Stimulated activated CD4-positive, alpha-beta T cell treated with anti-CD3 and anti-CD28 coated beads, TNF-alpha, amount 100 ng/mL, for 4 hours (primary cell): ENCODE results near the gene C10orf95.

Source experiments
- DNase-seq, 3 experiments: peaks; one replicate each; pipeline ENCODE4 v3.0.0-alpha.2; 2020; ENCODE audit warnings: low read depth in 3 of 3

The C10orf95 gene

DNA sequence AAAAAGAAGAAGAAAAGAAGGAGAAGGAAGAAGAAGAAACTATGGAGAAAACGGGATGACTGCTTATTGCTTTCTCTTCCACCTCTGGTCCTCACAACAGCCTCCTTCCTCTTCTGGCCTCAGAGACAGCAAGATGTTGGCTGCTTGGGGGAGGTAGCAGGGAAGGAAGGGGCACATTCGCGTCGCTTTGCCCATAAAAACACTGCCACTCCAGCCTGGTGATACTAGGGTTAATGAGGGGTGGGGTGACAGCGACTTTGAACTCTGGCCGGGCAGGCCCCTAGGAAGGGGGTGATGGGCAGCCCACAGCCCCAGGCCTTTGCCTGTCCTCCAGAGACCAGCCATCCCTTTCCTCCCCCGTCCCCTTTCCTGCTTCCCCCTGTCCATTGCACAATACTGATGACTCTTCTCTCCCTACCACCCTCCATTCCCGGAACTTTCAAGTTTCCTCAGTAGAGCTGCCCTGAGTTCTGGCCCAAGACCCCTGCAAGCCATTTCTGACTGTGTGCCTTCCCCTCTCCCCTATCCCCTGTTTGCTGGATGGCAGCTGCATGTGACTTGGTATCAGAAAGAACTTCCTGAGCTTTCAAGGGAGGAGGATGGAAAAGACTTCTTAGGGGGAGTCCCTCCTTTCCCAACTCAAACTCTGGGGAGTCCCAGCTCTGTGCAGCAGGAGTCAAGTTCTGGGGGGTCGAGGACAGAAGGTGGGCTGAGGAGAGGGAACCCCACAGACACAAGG is 16.8 kb downstream of the C10orf95 start:
- no peak for DNase-seq

DNA sequence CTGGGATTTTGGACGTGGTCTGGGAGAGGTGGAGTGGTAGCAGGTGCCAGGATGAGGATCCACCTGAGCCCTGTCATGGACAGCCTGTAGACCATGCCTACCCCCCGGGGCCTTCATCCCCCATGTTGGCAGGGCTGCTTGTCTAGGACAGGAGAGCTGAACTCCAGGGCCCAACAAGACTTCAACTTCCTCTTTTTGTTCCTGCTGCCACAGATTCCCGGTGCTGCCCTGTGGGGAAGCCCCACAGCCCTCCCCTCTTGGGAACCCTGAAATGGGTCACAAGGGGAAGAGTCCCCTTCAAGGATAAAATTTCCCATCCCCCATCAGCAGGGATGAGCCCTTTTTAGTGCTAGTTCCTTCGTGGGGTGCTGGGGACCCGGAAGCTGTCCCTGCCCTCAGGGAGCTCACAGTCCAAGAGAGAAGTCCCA is 17.7 kb downstream of the C10orf95 start:
- DNase-seq, result no peak

- peak; percentile 88 to 95 (median 89) for DNase-seq
Observed at GRCh38 chr10:102432162-102432950, 19.0 kb downstream of the C10orf95 start, which contains the start of gene CUEDC2. Gene CUEDC2 (minus strand): TSS chr10:102432574. CDS start chr10:102425188, 7,386 bp downstream.

DNA sequence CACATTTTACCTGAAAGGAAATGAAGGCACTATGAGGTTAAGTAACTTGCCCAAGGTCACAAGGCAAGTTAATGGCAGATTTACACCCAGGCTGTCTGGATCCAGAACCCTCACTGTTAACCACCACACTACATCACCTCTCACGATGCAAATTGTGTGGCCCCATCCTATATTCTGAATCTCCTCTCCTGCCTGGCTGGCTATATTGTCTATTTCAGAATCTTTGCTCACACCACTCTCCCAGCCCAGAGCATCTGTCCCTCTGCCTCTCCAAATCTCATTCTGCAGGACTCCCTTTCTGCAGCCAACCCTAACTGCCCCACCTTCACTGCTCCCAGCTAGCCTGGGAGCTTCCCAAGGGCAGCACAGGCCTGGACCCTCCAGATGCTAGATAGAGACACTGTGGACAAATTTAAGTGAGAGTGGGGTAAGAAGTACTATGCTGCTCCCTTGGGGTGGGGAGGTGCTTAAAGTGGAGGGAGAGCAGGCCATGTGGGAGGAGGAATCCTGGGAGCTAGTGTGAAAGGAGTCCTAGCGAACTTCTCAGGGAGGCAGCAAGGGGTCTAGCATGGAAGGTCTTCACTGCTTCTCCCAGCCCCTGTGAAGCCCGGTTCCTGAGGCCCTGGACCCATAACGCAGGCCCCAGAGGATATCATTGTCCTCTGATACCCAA is 19.8 kb downstream of the C10orf95 start:
- DNase-seq, result no peak

DNA sequence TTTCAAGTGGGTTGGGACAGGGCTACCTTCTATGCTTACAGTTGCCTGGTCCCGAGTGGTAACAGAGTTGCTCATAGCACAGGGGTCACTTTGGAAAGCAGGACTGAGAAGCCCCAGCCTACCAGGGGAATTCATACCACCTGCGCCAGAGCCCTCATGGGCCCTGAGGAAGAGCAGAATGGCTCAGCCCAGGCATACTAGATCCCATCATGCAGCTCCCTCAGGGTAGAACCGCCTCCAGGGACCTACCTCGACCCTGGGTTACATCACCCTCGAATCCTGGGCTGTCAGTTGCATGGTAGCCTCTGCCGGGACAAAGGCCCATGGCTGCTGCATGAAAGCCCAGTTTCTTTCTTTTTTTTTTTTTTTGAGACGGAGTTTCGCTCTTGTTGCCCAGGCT is 21.9 kb downstream of the C10orf95 start:
- no peak for DNase-seq

- DNase-seq, result no peak
Observed at GRCh38 chr10:102426803-102427287, 24.5 kb downstream of the C10orf95 start.

DNA sequence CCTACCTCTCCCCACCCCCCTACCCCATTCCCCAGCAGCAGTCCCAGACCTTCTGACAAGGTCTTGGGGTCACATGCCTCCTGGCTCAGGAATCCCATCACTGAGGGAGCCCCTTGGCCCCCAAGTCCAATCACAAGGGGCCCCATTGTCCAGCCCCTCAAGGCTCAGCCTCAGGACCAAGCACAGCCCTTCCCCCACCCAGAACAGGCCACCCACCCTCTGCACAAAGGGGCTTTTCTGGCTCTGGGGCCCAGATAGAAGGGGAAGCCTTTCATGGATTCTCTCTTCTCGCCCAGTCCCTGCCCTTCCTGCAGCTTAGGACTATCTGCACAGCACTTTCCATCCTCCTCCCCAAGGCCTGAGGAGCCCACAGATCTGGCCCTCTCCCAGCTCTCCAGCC is 25.9 kb downstream of the C10orf95 start:
- no peak for DNase-seq

DNA sequence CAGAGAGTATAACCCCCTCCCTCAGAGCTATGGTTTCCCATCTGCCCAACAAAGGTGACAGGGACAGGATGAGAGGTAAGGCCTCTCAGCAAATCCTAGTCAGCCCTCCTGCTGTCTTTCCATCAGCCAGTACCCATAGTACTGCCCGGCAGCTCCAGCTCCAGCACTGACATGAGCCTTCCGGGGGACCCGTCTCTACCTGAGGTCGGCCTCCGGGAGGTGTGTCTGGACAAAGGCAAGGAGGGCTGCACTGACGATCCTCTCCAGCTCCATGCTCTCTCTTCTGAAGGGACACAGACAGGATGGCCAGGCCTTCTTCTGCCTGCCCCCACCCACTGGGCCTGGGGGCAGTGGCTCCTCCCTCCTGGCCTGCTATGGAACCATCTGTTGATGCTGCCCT is 26.4 kb downstream of the C10orf95 start:
- no peak for DNase-seq

DNA sequence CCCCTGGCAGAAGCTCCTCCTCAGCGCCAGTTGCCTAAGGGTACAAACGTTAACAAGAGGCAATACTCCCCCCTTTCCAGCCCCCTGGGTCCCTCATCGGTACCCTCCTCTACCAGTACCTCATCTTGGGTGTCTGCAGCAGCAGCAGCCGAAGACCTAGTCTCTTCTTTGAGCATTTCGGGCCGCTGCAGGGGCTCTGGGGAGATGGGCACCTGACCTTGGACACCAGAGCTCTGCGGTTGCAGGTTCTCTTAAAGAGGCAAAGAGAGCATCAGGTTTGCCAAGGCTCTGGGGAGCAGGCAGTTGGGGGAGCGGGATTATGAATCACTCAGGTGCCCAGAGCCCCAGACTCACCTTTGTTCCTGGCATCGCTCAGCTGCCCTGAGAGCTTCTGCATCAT is 27.2 kb downstream of the C10orf95 start:
- DNase-seq, result no peak

DNA sequence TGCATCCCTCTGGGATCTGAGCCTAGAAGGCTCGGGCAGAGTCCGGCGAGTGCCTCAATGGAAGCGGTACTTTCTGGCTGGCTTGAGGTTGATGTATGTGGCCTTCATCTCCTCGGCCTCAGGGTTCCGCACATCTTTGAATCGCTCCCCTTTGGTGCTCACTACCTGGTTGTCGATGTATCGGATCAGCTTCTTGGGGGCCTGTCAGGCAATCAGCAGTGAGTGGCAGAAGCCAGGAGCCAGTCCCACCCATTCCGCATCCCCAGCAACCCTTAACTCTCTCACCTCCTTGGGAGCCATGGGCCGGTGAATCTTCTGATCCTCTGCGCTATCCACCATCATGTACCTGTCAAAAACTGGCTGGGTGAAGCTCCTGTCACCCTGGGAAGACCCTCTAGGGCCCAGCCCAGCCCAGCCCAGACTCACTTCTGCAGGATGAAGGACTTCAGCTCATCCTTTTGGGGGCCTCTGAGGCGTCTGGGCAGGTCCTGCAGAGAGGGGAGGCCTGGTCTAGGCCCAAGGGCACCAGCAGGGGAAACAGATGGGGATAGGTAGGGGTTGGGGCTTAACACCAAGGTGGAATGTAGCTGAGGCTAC is 27.9 kb downstream of the C10orf95 start:
- no peak for DNase-seq

GRCh38 chr10:102422545-102423129 is 28.7 kb downstream of the C10orf95 start:
- DNase-seq, result no peak

GRCh38 chr10:102421757-102422512 is 29.4 kb downstream of the C10orf95 start:
- no peak for DNase-seq

DNA sequence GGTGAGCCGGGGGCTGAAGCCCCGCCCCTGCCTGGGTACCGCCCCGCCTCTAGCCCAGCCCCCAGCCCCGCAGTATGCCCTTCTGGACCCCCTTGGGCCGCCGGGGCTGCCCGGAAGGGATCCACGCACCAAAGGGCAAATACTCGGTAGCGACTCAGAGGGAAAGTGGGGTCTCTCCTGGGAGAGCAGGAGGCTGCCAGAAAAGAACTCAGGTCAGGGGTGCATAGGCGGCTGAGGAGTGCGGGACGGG is 29.9 kb downstream of the C10orf95 start:
- peak in 1 of 3 experiments; percentile 40 for DNase-seq

DNA sequence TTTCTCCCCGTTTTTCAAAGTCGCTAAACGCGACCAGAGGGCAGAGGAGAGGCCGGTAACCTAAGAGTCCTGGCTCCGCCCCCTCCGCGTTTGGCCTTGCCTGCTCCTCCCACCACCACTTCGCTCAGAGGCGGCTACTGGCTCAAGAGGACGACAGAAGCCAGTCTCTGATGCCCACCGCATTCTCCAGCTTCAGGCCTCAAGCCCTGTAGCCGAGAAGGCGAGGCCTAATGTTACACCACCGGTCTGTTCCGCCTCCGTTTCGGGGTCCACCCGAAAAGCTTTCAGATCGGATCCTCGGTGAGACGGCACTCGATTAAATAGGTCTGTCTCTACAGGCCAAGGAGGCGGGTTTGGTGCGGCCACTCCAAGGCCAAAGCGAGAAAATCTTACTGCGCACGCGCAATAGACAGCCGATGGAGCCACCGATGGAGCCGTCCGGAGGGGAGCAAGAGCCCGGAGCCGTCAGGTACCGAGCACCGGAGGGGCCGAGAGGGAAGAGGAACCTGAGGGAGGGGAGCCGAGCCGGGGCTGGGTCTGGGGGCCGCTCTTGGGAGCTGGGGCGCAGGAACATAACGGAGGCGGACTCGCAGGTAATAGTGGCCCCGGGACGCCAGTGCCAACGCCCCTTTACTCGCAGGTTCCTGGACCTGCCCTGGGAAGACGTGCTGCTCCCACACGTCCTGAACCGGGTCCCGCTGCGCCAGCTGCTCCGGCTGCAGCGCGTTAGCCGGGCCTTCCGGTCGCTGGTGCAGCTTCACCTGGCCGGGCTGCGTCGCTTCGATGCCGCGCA is 30.4 kb downstream of the C10orf95 start, which contains the start of gene FBXL15:
FBXL15 (plus strand) TSS at position 123 of the 793 bp plus-strand sequence; CDS start at position 417, 294 bp downstream.
- DNase-seq, result peak; percentile 82 to 94 (median 94)

GRCh38 chr10:102420181-102420713 is 31.1 kb downstream of the C10orf95 start:
- no peak for DNase-seq

DNA sequence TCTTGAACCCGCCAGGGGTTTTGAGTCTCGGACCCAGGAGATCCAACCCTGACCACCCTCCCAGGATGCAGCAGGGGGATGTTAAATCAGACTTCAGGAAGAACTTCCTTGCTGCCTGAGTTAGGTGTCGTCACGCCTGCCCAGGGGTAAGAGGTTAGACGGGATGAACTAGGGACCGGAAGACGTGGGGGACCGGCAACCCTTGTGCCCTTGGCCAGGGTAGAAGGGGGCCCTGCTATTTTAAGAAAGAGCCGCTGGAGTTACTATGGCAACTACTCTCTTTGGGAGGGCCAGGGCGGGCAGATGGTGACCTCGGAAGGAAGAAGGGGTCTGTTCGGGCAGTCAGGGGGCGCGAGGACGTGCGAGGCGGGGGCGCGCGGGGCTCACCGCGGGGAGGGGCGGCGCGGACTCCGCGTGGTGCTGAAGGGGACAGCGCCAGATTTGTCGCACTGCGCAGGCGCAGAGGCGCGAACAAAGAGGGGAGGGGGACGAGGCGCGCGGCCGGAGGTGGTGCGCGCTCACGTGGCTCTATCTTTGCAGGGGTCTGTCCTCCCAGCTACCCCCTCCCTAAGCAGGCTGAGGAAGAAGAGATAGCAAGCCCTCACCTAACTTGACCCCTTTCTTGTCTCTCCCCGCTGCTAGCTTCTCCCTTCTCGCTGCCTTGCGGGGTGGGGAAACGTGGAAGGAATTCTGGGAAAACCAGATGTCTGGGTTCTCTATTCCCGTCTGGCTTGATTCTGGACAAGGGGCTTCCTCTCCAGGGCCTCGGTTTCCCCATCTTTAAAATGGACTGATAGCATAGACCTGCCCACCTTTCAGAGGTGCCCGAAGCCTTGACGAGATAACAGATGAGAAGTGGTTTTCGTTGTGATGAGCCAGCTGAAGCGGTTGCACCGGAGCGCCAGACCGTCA is 31.8 kb downstream of the C10orf95 start:
- DNase-seq, result peak in 2 of 3 experiments; percentile 46 to 54

DNA sequence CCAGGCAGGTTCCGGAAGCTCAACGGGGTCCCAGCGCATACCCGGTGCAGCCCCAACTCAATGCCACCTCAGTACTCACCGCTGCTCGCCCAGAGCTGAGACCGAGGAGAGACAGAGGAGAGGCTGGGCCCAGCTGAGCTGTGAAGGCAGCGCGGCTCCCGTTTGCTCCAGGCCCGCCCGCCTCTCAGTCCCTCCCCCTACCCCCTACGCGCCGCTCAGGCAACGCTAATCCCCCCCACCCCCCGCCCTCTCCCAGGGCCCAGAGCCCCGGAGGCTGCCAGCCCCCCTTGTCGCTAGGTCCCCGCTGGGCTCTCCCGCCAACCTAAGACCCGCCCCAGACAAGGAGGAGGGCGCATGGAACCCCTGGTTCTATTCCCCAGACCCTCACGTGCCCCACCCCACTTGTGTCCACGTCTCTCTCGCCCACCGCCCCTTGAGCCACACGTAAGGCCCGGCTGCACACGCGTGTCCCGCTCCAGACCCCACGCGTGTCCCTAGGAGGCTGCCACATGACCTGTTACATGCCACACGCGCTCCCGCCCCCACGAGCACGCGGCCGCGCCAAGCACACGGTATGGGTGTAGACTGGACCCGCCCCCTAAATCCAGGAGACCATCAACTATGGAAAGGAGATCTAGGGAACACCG is 32.6 kb downstream of the C10orf95 start, which contains the start of gene PSD:
PSD (minus strand) TSS at position 164 of the 647 bp plus-strand sequence. CDS start 1,747 bp downstream, outside the sequence.
- DNase-seq, result no peak

DNA sequence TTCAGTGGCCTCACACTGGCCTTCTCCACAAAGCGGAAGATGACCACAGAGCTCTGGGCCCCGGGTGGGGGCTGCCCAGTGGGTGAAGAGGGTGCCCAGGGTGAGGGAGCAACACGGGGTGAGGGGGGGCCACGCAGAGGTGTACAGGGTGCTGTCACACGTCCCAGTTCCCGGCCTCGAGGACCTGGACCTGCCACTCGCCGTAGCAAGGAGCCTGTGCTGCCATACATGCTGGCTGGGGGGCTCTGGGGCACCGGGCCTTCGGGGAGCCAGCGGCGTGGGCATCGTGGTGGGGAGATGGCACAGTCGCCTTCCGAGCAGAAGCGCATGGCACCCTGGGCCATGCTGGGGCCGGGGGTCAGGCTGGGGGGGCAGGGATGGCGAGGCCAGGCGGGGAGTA is 34.6 kb downstream of the C10orf95 start:
- no peak for DNase-seq
